SK-N-SH (cell line): ENCODE data around the gene ALAS1. TPM values are rescaled to one million over a fixed set of nuclear protein-coding genes. Genes with fewer than 3 reads are reported as not detected.
A peak's percentile ranks its signal among the peaks of the same experiment; 100 is the strongest.

Source experiments
- CTCF ChIA-PET: fragments of 300-600, 350-600 bp; formaldehyde crosslinking; extraction: SDS; loops from one replicate; lab custom pipeline; 2021; lab: Yijun Ruan, JAX
- POLR2A ChIA-PET: fragments of 350-600 bp; sonication (Branson Sonifier 250); formaldehyde crosslinking; extraction: SDS; loops from one replicate; lab custom pipeline; 2020; ENCODE audit warnings: antibody characterized with exemption, inconsistent platforms; lab: Yijun Ruan, JAX
- DNase-seq: peaks from one replicate; pipeline ENCODE4 v3.0.0; 2012
- H2AFZ ChIP-seq: fragments of 200-600 bp; sonication (generic); 2 replicates; pipeline ENCODE4 v1.8.1; 2016; ENCODE audit warnings: antibody characterized with exemption, mild to moderate bottlenecking, low read depth
- H3F3A ChIP-seq: fragments of 200-600 bp; sonication (generic); replicated peaks from 2 replicates; pipeline ENCODE3; 2016; ENCODE audit warnings: antibody characterized with exemption, mild to moderate bottlenecking; ENCODE audit not compliant: insufficient read depth
- H3K27ac ChIP-seq, 2 experiments: fragments of 200-500 bp in 1 of 2; fragments of 200-600 bp in 1 of 2; sonication (Bioruptor generic) in 1 of 2; sonication (generic), shearing (Covaris generic) in 1 of 2; 2 replicates each; pipeline versions ENCODE4 v1.5.1 to v1.6.1; 2014 to 2016; ENCODE audit warnings: low read depth in 2 of 2, inconsistent platforms in 1 of 2, low read length in 1 of 2, mild to moderate bottlenecking in 1 of 2, mixed read lengths in 1 of 2
- H3K27me3 ChIP-seq: fragments of 200-600 bp; sonication (generic), shearing (Covaris generic); 2 replicates; pipeline ENCODE4 v1.6.1; 2016; ENCODE audit warnings: mixed run types; ENCODE audit not compliant: insufficient read depth
- H3K36me3 ChIP-seq, 2 experiments: fragments of 200-500 bp in 1 of 2; fragments of 200-600 bp in 1 of 2; sonication (Bioruptor generic) in 1 of 2; sonication (generic) in 1 of 2; replicated peaks in 1 of 2; 2 replicates each; pipeline versions ENCODE3 to v1.5.1; 2014 to 2016; ENCODE audit warnings: low read length in 1 of 2, mild to moderate bottlenecking in 1 of 2; ENCODE audit not compliant: insufficient read depth in 2 of 2, control insufficient read depth in 1 of 2
- H3K4me1 ChIP-seq, 2 experiments: fragments of 200-500 bp in 1 of 2; fragments of 200-600 bp in 1 of 2; sonication (Bioruptor generic) in 1 of 2; sonication (generic), shearing (Covaris generic) in 1 of 2; 2 replicates each; pipeline versions ENCODE4 v1.5.1 to v1.6.1; 2014 to 2016; ENCODE audit warnings: low read depth in 1 of 2, low read length in 1 of 2, mixed run types in 1 of 2; ENCODE audit not compliant: insufficient read depth in 2 of 2, control insufficient read depth in 1 of 2
- H3K4me2 ChIP-seq: fragments of 200-600 bp; sonication (generic), shearing (Covaris generic); 2 replicates; pipeline ENCODE4 v1.6.1; 2017; ENCODE audit warnings: mixed run types
- H3K4me3 ChIP-seq, 2 experiments: fragments of 200-500 bp in 1 of 2; fragments of 200-600 bp in 1 of 2; sonication (Bioruptor generic) in 1 of 2; sonication (generic), shearing (Covaris generic) in 1 of 2; 2 replicates each; pipeline versions ENCODE4 v1.5.1 to v1.8.1; 2014 to 2016; ENCODE audit warnings: low read depth in 2 of 2, inconsistent platforms in 1 of 2, low read length in 1 of 2, mild to moderate bottlenecking in 1 of 2, mixed read lengths in 1 of 2, moderate library complexity in 1 of 2
- H3K79me2 ChIP-seq: fragments of 200-600 bp; sonication (generic); 2 replicates; pipeline ENCODE4 v1.8.1; 2017; ENCODE audit warnings: mild to moderate bottlenecking; ENCODE audit not compliant: insufficient read depth
- H3K9ac ChIP-seq: fragments of 200-600 bp; sonication (generic); 2 replicates; pipeline ENCODE4 v1.6.1; 2017; ENCODE audit warnings: mixed run types
- H3K9me2 ChIP-seq: fragments of 200-600 bp; sonication (generic); 2 replicates; pipeline ENCODE4 v1.6.1; 2017; ENCODE audit warnings: mixed run types
- H3K9me3 ChIP-seq: fragments of 200-600 bp; sonication (generic); 2 replicates; pipeline ENCODE4 v1.6.1; 2017; ENCODE audit warnings: mixed run types, mild to moderate bottlenecking, moderate library complexity
- H4K20me1 ChIP-seq: fragments of 200-600 bp; sonication (generic); 2 replicates; pipeline ENCODE4 v1.6.1; 2017; ENCODE audit warnings: mild to moderate bottlenecking, mixed run types; ENCODE audit not compliant: insufficient read depth
- FOSL2 ChIP-seq: IDR thresholded peaks from 2 replicates; pipeline ENCODE4 v1.4.0; 2012; ENCODE audit warnings: low read depth, mild to moderate bottlenecking, moderate library complexity, borderline replicate concordance
- FOXJ3 ChIP-seq: sonication (generic); formaldehyde crosslinking; IDR thresholded peaks from 2 replicates; pipeline ENCODE4 v1.5.1; 2020; ENCODE audit warnings: mild to moderate bottlenecking, missing genetic modification reagents
- GATA2 ChIP-seq: sonication (generic); formaldehyde crosslinking; IDR thresholded peaks from 2 replicates; pipeline ENCODE4 v1.5.0; 2020; ENCODE audit warnings: mild to moderate bottlenecking, missing genetic modification reagents
- JUND ChIP-seq: IDR thresholded peaks from 2 replicates; pipeline ENCODE4 v1.4.0; 2012
- MXI1 ChIP-seq: IDR thresholded peaks from 2 replicates; pipeline ENCODE4 v1.6.1; 2012; ENCODE audit warnings: mild to moderate bottlenecking, low read depth, low read length, improper control_type of control experiment
- NFIC ChIP-seq: IDR thresholded peaks from 2 replicates; pipeline ENCODE4 v1.4.0; 2012; ENCODE audit warnings: borderline replicate concordance
- SMC3 ChIP-seq: IDR thresholded peaks from 2 replicates; pipeline ENCODE4 v1.6.1; 2012; ENCODE audit warnings: low read depth, low read length, improper control_type of control experiment
- TCF12 ChIP-seq: IDR thresholded peaks from 2 replicates; pipeline ENCODE4 v1.4.0; 2012
- YY1 ChIP-seq: IDR thresholded peaks from 2 replicates; pipeline ENCODE4 v1.4.0; 2012; ENCODE audit warnings: low read depth, mild to moderate bottlenecking
- WGBS: methylation state at CpG from one replicate; pipeline ENCODE4 v1.1.6; 2017; ENCODE audit warnings: low lambda C conversion rate; 5-methylcytosine and 5-hydroxymethylcytosine counted together
- polyA plus RNA-seq, 3 experiments: library from polyadenylated mRNA; depleted of rRNA; stranded (reverse); fragments of >200 nt; gene quantifications; 2 replicates each; pipeline ENCODE4 v1.2.3, GENCODE V29; 2012
- TF ChIP-seq, protein P1 (sequence below): IDR thresholded peaks from 2 replicates; pipeline ENCODE4 v1.6.1; 2012; ENCODE audit warnings: mild to moderate bottlenecking, low read depth, low read length, moderate library complexity
- TF ChIP-seq, protein P2 (sequence below): fragments of 150-350 bp; IDR thresholded peaks from 2 replicates; pipeline ENCODE4 v1.6.1; 2017; ENCODE audit warnings: antibody characterized with exemption, low read length, low read depth, borderline replicate concordance

ALAS1 gene
- polyA plus RNA-seq, 1 of the 3 experiments (the other 2 are of a cell fraction) = 47.9 TPM

DNA sequence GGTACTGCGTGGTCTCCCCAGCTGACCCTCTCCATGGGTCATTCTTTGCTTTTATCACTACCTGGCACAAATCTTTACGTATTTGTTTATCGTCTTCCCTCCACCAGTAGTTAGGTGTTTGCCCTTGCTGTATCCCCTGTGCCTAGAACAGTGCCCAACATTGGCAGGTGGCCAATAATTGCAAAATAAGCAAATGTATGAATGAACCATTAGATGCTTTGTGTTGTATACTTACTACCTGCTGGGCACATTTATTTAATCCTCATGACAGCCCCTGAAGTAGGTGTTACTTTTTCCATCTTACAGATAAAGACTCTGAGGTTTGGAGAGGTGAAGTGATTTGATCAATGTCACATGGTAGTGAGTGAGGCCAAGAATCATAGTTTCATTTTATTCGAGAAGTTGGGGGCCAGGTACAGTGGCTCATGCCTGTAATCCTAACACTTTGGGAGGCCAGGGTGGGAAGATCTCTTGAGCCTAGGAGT is 43.0 kb downstream of the ALAS1 start:
- CTCF ChIA-PET = interaction anchor here (0.6 to 9.0 kb wide), 7 partner anchors 9 to 267 kb away, joined by 3 to 63 read pairs (median 5); partner anchors contain the start of genes ABHD14B and WDR82
- Histone ChIP-seq H4K20me1 (no peaks in the 10 kb centered on the region), H3K36me3 (peaks cover 0 to under 1% of the 10 kb centered on the region in 2 experiments)

GRCh38 chr3:52242039-52242438 is 44.1 kb downstream of the ALAS1 start:
- Histone ChIP-seq H2AFZ (no peak overlapping the region), H3K9me3 (no peaks in the 10 kb centered on the region), H3K9me2 (no peaks in the 10 kb centered on the region), H3K9ac (no peak overlapping the region), H3K36me3 (no peaks in the 10 kb centered on the region), H4K20me1 (no peaks in the 10 kb centered on the region), H3K27ac (no peak overlapping the region)
- CTCF ChIA-PET = interaction anchor here (2.0 to 9.0 kb wide), 2 partner anchors 10 to 37 kb away, joined by 10 to 63 read pairs; partner anchors contain the start of gene WDR82
- no peak for DNase-seq
- POLR2A ChIA-PET = no interaction called here
- TF ChIP-seq NFIC = no peak
- TF ChIP-seq, protein P1, sequence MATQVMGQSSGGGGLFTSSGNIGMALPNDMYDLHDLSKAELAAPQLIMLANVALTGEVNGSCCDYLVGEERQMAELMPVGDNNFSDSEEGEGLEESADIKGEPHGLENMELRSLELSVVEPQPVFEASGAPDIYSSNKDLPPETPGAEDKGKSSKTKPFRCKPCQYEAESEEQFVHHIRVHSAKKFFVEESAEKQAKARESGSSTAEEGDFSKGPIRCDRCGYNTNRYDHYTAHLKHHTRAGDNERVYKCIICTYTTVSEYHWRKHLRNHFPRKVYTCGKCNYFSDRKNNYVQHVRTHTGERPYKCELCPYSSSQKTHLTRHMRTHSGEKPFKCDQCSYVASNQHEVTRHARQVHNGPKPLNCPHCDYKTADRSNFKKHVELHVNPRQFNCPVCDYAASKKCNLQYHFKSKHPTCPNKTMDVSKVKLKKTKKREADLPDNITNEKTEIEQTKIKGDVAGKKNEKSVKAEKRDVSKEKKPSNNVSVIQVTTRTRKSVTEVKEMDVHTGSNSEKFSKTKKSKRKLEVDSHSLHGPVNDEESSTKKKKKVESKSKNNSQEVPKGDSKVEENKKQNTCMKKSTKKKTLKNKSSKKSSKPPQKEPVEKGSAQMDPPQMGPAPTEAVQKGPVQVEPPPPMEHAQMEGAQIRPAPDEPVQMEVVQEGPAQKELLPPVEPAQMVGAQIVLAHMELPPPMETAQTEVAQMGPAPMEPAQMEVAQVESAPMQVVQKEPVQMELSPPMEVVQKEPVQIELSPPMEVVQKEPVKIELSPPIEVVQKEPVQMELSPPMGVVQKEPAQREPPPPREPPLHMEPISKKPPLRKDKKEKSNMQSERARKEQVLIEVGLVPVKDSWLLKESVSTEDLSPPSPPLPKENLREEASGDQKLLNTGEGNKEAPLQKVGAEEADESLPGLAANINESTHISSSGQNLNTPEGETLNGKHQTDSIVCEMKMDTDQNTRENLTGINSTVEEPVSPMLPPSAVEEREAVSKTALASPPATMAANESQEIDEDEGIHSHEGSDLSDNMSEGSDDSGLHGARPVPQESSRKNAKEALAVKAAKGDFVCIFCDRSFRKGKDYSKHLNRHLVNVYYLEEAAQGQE = no peak
- no peak for TF ChIP-seq MXI1
- no peak for TF ChIP-seq YY1
- TF ChIP-seq JUND = no peak
- TF ChIP-seq SMC3 = no peak
- TF ChIP-seq FOSL2 = no peak
- no peak for TF ChIP-seq TCF12
- TF ChIP-seq, protein P2, sequence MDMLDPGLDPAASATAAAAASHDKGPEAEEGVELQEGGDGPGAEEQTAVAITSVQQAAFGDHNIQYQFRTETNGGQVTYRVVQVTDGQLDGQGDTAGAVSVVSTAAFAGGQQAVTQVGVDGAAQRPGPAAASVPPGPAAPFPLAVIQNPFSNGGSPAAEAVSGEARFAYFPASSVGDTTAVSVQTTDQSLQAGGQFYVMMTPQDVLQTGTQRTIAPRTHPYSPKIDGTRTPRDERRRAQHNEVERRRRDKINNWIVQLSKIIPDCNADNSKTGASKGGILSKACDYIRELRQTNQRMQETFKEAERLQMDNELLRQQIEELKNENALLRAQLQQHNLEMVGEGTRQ = no peak
- TF ChIP-seq, all 33 proteins: peak for 0
- H3K27me3 ChIP-seq = no peaks in the 10 kb centered on the region
- no peak overlapping the region for H3K4me2 ChIP-seq
- 94% methylated on average over 1 of the region's 1 CpG for WGBS
- H3K4me3 ChIP-seq = no peak overlapping the region
- H3K79me2 ChIP-seq = peaks cover 32% of the 10 kb centered on the region
- peaks cover 31% of the 10 kb centered on the region for H3F3A ChIP-seq
- peaks cover 7 to 57% of the 10 kb centered on the region in 2 experiments for H3K4me1 ChIP-seq

More for the DNA sequence above, 43.0 kb downstream of the ALAS1 start:
- Histone ChIP-seq H3K4me1 (peaks cover 12 to 55% of the 10 kb centered on the region in 2 experiments), H3K79me2 (peaks cover 43% of the 10 kb centered on the region), H3K4me2 (peak overlapping the region; percentile 89; the same call in 1 of the 2 replicates), H3K27me3 (no peaks in the 10 kb centered on the region), H3F3A (peaks cover 25% of the 10 kb centered on the region), H3K9me2 (no peaks in the 10 kb centered on the region), H2AFZ (no peak overlapping the region), H3K9ac (no peak overlapping the region), H3K4me3 (no peak overlapping the region), H3K27ac (peak overlapping the region; percentile 93 to 96; a peak in 3 of 4 replicates), H3K9me3 (no peaks in the 10 kb centered on the region)
- WGBS = 68% methylated on average over 4 of the region's 4 CpGs
- POLR2A ChIA-PET = interaction anchor here (1.3 to 4.6 kb wide), 3 partner anchors 38 to 215 kb away, joined by 3 to 67 read pairs (median 4); partner anchors contain the start of gene WDR82
- TF ChIP-seq YY1 (no peak), FOXJ3 (CRISPR knock-in tag) (no peak; the same call in 1 of the 2 replicates), NFIC (peak; percentile 56; the same call in 1 of the 2 replicates), GATA2 (CRISPR knock-in tag) (no peak; the same call in 1 of the 2 replicates)
- no peak for DNase-seq
